Transverse colon (tissue), 4 donors: Measurements from ENCODE around the gene NRG2.

Source experiments
- CTCF ChIP-seq, 5 experiments: fragments of 200-600 bp in 3 of 5; fragments of 450-650 bp in 2 of 5; sonication (generic) in 3 of 5; IDR thresholded peaks; 1 replicate in 2 of 5; 2 replicates in 3 of 5; pipeline ENCODE4 v1.5.1; 2016 to 2017; ENCODE audit warnings: antibody characterized with exemption in 5 of 5, inconsistent platforms in 3 of 5, mild to moderate bottlenecking in 2 of 5, moderate library complexity in 1 of 5
- EP300 ChIP-seq: sonication (generic); formaldehyde crosslinking; IDR thresholded peaks from one replicate; pipeline ENCODE4 v1.6.1; 2017; ENCODE audit warnings: antibody characterized with exemption, low read depth
- POLR2A ChIP-seq: fragments of 450-650 bp; IDR thresholded peaks from one replicate; pipeline ENCODE4 v1.6.1; 2016; ENCODE audit warnings: antibody characterized with exemption, mild to moderate bottlenecking, moderate library complexity
- POLR2AphosphoS5 ChIP-seq, 3 donors: sonication (generic); formaldehyde crosslinking; IDR thresholded peaks; one replicate each; pipeline ENCODE4 v1.6.1; 2016; ENCODE audit warnings: antibody characterized with exemption in 3 of 3

DNA sequence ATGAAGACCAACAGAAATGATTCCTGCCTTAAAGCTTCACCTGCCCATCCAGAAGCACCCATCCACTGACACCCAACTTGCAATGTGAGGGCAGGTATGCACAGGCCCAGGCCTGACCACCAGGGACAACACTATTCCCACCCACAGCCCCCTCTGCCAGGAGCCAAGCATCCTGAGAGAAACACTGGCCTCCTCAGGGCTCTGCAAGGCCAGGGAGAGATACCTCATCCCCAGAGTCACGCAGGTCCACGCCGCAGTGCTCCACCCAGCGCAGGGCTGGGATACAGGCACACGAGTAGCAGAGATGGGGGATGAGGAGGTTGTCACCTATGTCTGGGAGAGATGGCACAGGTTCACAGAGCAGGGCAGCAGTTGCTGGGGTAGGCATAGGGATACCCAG is 148.1 kb downstream of the NRG2 start:
- TF ChIP-seq POLR2A (no peak), CTCF (IDR thresholded peaks at IDR 0.05) (no peak), EP300 (no peak), POLR2AphosphoS5 (IDR thresholded peaks at IDR 0.05) (no peak)
